ENCODE measurements around the gene MT1B. TPM values are rescaled to one million over a fixed set of nuclear protein-coding genes. Genes with fewer than 3 reads are reported as not detected.

The MT1B gene
- total and polyA plus RNA-seq, 2 experiments from 2014 or later = 0.47 TPM; not detected in 1

DNA sequence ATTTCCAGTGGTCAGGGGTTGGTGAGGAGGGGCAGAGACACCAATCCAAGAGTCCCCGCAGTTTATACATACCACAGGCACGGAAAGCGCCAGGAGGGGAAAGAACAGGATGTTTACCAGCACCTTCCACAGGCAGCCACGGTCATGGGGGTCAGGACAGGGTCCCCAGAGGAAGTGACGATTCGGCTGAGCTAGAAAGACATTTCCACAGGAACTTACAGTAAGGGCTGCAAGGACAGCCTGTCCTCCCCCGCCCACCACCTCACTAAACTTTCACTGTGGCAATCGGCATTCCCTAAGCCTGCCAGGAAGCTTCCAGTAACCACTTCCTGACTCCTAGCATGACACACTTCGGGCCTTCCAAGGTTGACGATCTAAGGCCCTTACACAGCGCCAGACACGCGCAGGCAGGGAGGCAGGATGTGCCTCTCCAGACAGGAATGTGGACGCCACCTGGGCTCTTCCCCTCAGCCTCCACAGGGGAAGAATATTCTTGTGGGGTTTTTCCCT, 44.5 kb upstream of the MT1B start:
- Histone ChIP-seq H3K4me2 (peak overlapping the region; percentile 77), H3K27ac (peak overlapping the region; percentile 87), H3K79me2 (no peaks in the 10 kb centered on the region), H2AFZ (no peak overlapping the region), H3K4me1 (ENCODE audit: insufficient read depth) (peaks cover 26% of the 10 kb centered on the region), H3K4me3 (no peak overlapping the region), H3K27me3 (peaks cover 4% of the 10 kb centered on the region), H4K20me1 (ENCODE audit: insufficient read depth, poor library complexity, severe bottlenecking) (no peaks in the 10 kb centered on the region), H3K36me3 (replicated peaks; ENCODE audit: insufficient read depth, low read depth) (no peaks in the 10 kb centered on the region), H3K9me2 (replicated peaks; ENCODE audit: insufficient read depth) (no peaks in the 10 kb centered on the region), H3K9me3 (ENCODE audit: low read depth) (no peaks in the 10 kb centered on the region)
- peak; percentile 76 for DNase-seq (ENCODE audit: low spot score)
- TF ChIP-seq, protein P1, sequence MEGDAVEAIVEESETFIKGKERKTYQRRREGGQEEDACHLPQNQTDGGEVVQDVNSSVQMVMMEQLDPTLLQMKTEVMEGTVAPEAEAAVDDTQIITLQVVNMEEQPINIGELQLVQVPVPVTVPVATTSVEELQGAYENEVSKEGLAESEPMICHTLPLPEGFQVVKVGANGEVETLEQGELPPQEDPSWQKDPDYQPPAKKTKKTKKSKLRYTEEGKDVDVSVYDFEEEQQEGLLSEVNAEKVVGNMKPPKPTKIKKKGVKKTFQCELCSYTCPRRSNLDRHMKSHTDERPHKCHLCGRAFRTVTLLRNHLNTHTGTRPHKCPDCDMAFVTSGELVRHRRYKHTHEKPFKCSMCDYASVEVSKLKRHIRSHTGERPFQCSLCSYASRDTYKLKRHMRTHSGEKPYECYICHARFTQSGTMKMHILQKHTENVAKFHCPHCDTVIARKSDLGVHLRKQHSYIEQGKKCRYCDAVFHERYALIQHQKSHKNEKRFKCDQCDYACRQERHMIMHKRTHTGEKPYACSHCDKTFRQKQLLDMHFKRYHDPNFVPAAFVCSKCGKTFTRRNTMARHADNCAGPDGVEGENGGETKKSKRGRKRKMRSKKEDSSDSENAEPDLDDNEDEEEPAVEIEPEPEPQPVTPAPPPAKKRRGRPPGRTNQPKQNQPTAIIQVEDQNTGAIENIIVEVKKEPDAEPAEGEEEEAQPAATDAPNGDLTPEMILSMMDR (IDR thresholded peaks at IDR 0.05; ENCODE audit: poor library complexity) = no peak
- 59% methylated on average over 14 of the region's 14 CpGs for WGBS (ENCODE audit: low lambda C conversion rate, missing lambda C conversion rate)

DNA sequence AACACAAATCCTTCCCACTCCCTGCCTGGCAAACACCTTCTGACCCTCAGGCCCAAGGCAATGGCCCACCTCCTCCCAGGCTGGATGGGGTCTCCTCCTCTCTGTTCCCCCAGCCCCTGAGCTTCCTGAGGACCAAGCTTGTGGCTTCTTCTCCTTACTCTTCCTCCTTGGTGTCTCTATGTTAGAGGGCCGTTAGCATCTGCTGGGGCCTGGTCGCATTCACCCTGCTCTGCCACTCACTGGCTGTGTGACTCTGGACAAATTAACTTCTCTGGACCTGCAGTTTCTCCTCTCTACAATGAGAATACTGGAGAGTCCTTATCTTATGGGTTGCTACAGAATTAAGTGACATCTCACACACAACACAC, 44.0 kb upstream of the MT1B start:
- DNase-seq (ENCODE audit: low spot score) = no peak

DNA sequence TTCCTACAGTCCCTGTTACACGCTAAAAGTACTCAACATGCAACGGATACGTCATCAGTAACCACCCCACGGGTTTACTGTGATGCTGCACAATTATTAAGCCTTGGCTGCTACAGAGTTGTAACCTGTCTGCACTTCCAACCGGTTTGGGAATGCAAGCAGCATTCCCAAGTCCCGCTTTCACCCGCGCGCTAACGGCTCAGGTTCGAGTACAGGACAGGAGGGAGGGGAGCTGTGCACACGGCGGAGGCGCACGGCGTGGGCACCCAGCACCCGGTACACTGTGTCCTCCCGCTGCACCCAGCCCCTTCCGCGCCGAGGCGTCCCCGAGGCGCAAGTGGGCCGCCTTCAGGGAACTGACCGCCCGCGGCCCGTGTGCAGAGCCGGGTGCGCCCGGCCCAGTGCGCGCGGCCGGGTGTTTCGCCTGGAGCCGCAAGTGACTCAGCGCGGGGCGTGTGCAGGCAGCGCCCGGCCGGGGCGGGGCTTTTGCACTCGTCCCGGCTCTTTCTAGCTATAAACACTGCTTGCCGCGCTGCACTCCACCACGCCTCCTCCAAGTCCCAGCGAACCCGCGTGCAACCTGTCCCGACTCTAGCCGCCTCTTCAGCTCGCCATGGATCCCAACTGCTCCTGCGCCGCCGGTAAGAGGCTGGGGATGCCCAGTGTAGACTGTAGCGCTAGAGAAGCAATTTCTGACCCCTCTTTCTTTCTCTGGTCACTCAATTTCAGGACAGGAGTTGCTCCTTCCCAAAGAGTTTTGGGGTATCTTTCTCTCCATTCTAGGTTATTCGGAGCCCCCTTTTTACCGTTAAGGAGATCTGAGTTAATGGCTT, 43.4 kb upstream of the MT1B start, which contains the start of gene MT2A:
Gene MT2A (plus strand): TSS at position 542 of the 833 bp plus-strand sequence. CDS start 72 bp downstream, at position 614.
- Histone ChIP-seq H3K36me3 (replicated peaks; ENCODE audit: insufficient read depth, low read depth) (no peaks in the 10 kb centered on the region), H2AFZ (no peak within 1 kb of the TSS), H4K20me1 (ENCODE audit: insufficient read depth, poor library complexity, severe bottlenecking) (no peaks in the 10 kb centered on the region), H3K4me3 (peak within 1 kb of the TSS; percentile 6), H3K9me3 (ENCODE audit: low read depth) (no peaks in the 10 kb centered on the region), H3K4me1 (ENCODE audit: insufficient read depth) (peaks cover 26% of the 10 kb centered on the region), H3K4me2 (peak within 1 kb of the TSS; percentile 82), H3K79me2 (no peaks in the 10 kb centered on the region), H3K27me3 (peaks cover 4% of the 10 kb centered on the region), H3K9me2 (replicated peaks; ENCODE audit: insufficient read depth) (no peaks in the 10 kb centered on the region), H3K27ac (peak within 1 kb of the TSS; percentile 87)
- DNase-seq (ENCODE audit: low spot score) = peak; percentile 98
- no peak for TF ChIP-seq EZH2phosphoT487 (IDR thresholded peaks at IDR 0.05; ENCODE audit: low read depth, severe bottlenecking, unreplicated experiment)
- TF ChIP-seq EZH2 (IDR thresholded peaks at IDR 0.05; ENCODE audit: borderline replicate concordance) = no peak
- TF ChIP-seq, protein P1 (IDR thresholded peaks at IDR 0.05; ENCODE audit: poor library complexity) = no peak
- WGBS (ENCODE audit: low lambda C conversion rate, missing lambda C conversion rate) = 9% methylated on average over 62 of the region's 62 CpGs

More for the DNA sequence above, 44.0 kb upstream of the MT1B start:
- Histone ChIP-seq H3K36me3 (replicated peaks; ENCODE audit: insufficient read depth, low read depth) (no peaks in the 10 kb centered on the region), H3K4me2 (peak overlapping the region; percentile 77), H3K4me1 (ENCODE audit: insufficient read depth) (peaks cover 26% of the 10 kb centered on the region), H3K4me3 (no peak overlapping the region), H3K9me3 (ENCODE audit: low read depth) (no peaks in the 10 kb centered on the region), H3K27me3 (peaks cover 4% of the 10 kb centered on the region), H3K9me2 (replicated peaks; ENCODE audit: insufficient read depth) (no peaks in the 10 kb centered on the region), H3K27ac (peak overlapping the region; percentile 87), H3K79me2 (no peaks in the 10 kb centered on the region), H4K20me1 (ENCODE audit: insufficient read depth, poor library complexity, severe bottlenecking) (no peaks in the 10 kb centered on the region), H2AFZ (no peak overlapping the region)
- TF ChIP-seq EZH2phosphoT487 (IDR thresholded peaks at IDR 0.05; ENCODE audit: low read depth, severe bottlenecking, unreplicated experiment) (no peak), EZH2 (IDR thresholded peaks at IDR 0.05; ENCODE audit: borderline replicate concordance) (no peak)
- TF ChIP-seq, protein P1 (IDR thresholded peaks at IDR 0.05; ENCODE audit: poor library complexity) = no peak
- WGBS (ENCODE audit: low lambda C conversion rate, missing lambda C conversion rate) = 83% methylated on average over 2 of the region's 2 CpGs

All from hepatocyte (in vitro differentiated cells).